GM23338 (cell line): ENCODE data around the gene COL20A1. TPM values are rescaled to one million over a fixed set of nuclear protein-coding genes. Genes with fewer than 3 reads are reported as not detected.

Experiments
- ATAC-seq: fragments of 200-7000 bp; cut with Tn5 transposase; 3 replicates; pipeline ENCODE4 v1.9.1; 2020
- DNase-seq: peaks from one replicate; pipeline ENCODE4 v3.0.0-alpha.2; 2015; ENCODE audit warnings: low spot score
- H2AFZ ChIP-seq: fragments of 200-600 bp; sonication (generic); 2 replicates; pipeline ENCODE4 v1.8.0; 2016; ENCODE audit warnings: antibody characterized with exemption, mild to moderate bottlenecking, moderate library complexity
- H3F3A ChIP-seq: fragments of 200-600 bp; sonication (generic); replicated peaks from 2 replicates; pipeline ENCODE4 v1.8.0; 2017; ENCODE audit warnings: antibody characterized with exemption, mixed run types, low read depth
- H3K27ac ChIP-seq: fragments of 200-600 bp; sonication (generic); 2 replicates; pipeline ENCODE4 v1.6.1; 2016; ENCODE audit warnings: low read depth
- H3K27me3 ChIP-seq: fragments of 200-600 bp; sonication (generic); 2 replicates; pipeline ENCODE4 v1.8.0; 2016; ENCODE audit warnings: mild to moderate bottlenecking, mixed run types, moderate library complexity; ENCODE audit not compliant: insufficient read depth
- H3K36me3 ChIP-seq: fragments of 200-600 bp; sonication (generic); 2 replicates; pipeline ENCODE4 v1.8.0; 2016; ENCODE audit warnings: mild to moderate bottlenecking; ENCODE audit not compliant: insufficient read depth
- H3K4me1 ChIP-seq: fragments of 200-600 bp; sonication (generic); 2 replicates; pipeline ENCODE4 v1.8.0; 2016; ENCODE audit warnings: mild to moderate bottlenecking, moderate library complexity; ENCODE audit not compliant: insufficient read depth
- H3K4me2 ChIP-seq: fragments of 200-600 bp; sonication (generic); 2 replicates; pipeline ENCODE4 v1.7.1; 2017; ENCODE audit warnings: mixed run types
- H3K4me3 ChIP-seq: fragments of 200-600 bp; sonication (generic); 2 replicates; pipeline ENCODE4 v1.6.1; 2016; ENCODE audit warnings: mixed run types
- H3K79me2 ChIP-seq: fragments of 200-600 bp; sonication (generic); replicated peaks from 2 replicates; pipeline ENCODE4 v1.8.0; 2017; ENCODE audit warnings: mild to moderate bottlenecking; ENCODE audit not compliant: insufficient read depth
- H3K9me2 ChIP-seq: fragments of 200-600 bp; sonication (generic); 2 replicates; pipeline ENCODE4 v1.8.0; 2017; ENCODE audit not compliant: insufficient read depth
- H4K20me1 ChIP-seq: fragments of 200-600 bp; sonication (generic); replicated peaks from 2 replicates; pipeline ENCODE4 v1.8.0; 2017; ENCODE audit warnings: mild to moderate bottlenecking; ENCODE audit not compliant: insufficient read depth
- H3K27ac Mint-ChIP-seq: 2 replicates; pipeline ENCODE4 v1.8.0; 2020; ENCODE audit warnings: inconsistent platforms, mild to moderate bottlenecking, moderate library complexity, mixed read lengths
- H3K27me3 Mint-ChIP-seq: 3 replicates; pipeline ENCODE4 v1.8.0; 2022; ENCODE audit warnings: low read depth, mild to moderate bottlenecking, moderate library complexity, mixed read lengths, inconsistent platforms; ENCODE audit not compliant: insufficient read depth, poor library complexity
- H3K36me3 Mint-ChIP-seq: 3 replicates; pipeline ENCODE4 v1.8.0; 2021; ENCODE audit warnings: low read depth, mild to moderate bottlenecking, inconsistent platforms, moderate library complexity, mixed read lengths
- H3K4me1 Mint-ChIP-seq: 3 replicates; pipeline ENCODE4 v1.8.0; 2020; ENCODE audit warnings: mild to moderate bottlenecking, inconsistent platforms, mixed read lengths
- H3K4me3 Mint-ChIP-seq: 3 replicates; pipeline ENCODE4 v1.8.0; 2021; ENCODE audit warnings: moderate library complexity, mild to moderate bottlenecking, inconsistent platforms, mixed read lengths
- H3K9me3 Mint-ChIP-seq: 3 replicates; pipeline ENCODE4 v1.8.0; 2020; ENCODE audit warnings: moderate library complexity, mild to moderate bottlenecking, inconsistent platforms, mixed read lengths
- EZH2 ChIP-seq: fragments of 200-600 bp; sonication (generic); IDR thresholded peaks from one replicate; pipeline ENCODE4 v1.8.0; 2017; ENCODE audit warnings: antibody characterized with exemption, mild to moderate bottlenecking, low read depth; ENCODE audit not compliant: unreplicated experiment
- EZH2phosphoT487 ChIP-seq: fragments of 200-600 bp; sonication (generic); IDR thresholded peaks from one replicate; pipeline ENCODE4 v1.8.1; 2018; ENCODE audit warnings: antibody characterized with exemption; ENCODE audit not compliant: unreplicated experiment
- JUNB ChIP-seq: IDR thresholded peaks from one replicate; pipeline ENCODE4 v1.6.1; 2016; ENCODE audit warnings: antibody characterized with exemption; ENCODE audit not compliant: unreplicated experiment
- NANOG ChIP-seq: IDR thresholded peaks from 2 replicates; pipeline ENCODE4 v1.6.1; 2016; ENCODE audit warnings: antibody characterized with exemption, borderline replicate concordance
- POLR2AphosphoS5 ChIP-seq: IDR thresholded peaks from 2 replicates; pipeline ENCODE4 v1.6.1; 2016; ENCODE audit warnings: antibody characterized with exemption, low read depth
- STAT1 ChIP-seq: IDR thresholded peaks from one replicate; pipeline ENCODE4 v1.6.1; 2016; ENCODE audit warnings: antibody characterized with exemption; ENCODE audit not compliant: unreplicated experiment
- ZNF114 ChIP-seq: fragments of 250-450 bp; sonication (Bioruptor Pico); IDR thresholded peaks from 2 replicates; pipeline ENCODE4 v1.5.0; 2020; ENCODE audit warnings: mild to moderate bottlenecking, moderate library complexity
- ZNF331 ChIP-seq: fragments of 250-450 bp; sonication (Bioruptor Pico); IDR thresholded peaks from 2 replicates; pipeline ENCODE4 v1.5.0; 2020; ENCODE audit warnings: low read depth, mild to moderate bottlenecking, moderate library complexity
- polyA plus RNA-seq: library from polyadenylated mRNA; unstranded; fragments of >200 nt; fragmentation: Nextera tagmentation; extraction: Ambion mirVana; gene quantifications from 2 replicates; pipeline ENCODE4 v1.2.1, GENCODE V29; 2016
- total RNA-seq: library from RNA; depleted of rRNA; stranded (reverse); fragments of >200 nt; shearing (Covaris generic); gene quantifications from 2 replicates; pipeline ENCODE4 v1.2.3, GENCODE V29; 2014
- TF ChIP-seq, protein P1 (sequence below), 2 experiments: fragments of 200-600 bp in 1 of 2; sonication (generic) in 1 of 2; conservative IDR thresholded peaks; 2 replicates each; pipeline versions ENCODE4 v1.5.1 to v1.6.1; 2016 to 2017; ENCODE audit warnings: antibody characterized with exemption in 2 of 2, low read depth in 2 of 2, mild to moderate bottlenecking in 2 of 2, moderate library complexity in 1 of 2
- TF ChIP-seq, protein P2 (sequence below): IDR thresholded peaks from 2 replicates; pipeline ENCODE4 v1.6.1; 2016; ENCODE audit warnings: antibody characterized with exemption

The COL20A1 gene
- total and polyA plus RNA-seq, 2 experiments from 2014 or later, result 0.28 to 0.79 TPM

DNA sequence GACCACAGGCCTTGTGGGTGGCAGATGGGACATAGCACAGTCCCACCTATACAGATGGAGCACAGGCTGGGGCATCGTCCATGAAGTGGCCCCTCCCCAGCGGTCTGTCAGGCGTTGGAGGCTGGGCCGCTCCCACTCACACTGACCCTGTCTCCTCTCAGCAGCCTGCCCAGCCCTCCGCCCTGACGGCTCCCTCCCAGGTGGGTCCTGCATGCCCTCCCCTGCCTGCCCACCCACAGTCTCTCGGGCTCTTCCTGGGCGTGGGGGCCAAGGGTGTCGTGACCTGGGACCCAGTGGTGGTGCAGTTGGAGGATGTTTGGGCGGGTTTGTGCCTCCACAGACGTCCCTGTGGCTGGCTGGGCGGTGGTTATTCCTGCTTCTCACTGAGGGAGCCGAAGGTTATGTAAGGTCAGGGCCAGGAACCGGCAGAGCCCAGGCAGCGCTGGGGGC is 22.3 kb downstream of the COL20A1 start:
- Histone ChIP-seq H3K4me1 (no peaks in the 10 kb centered on the region), H3K4me3 (no peak overlapping the region), H3K27ac (no peak overlapping the region), H3K4me2 (no peak overlapping the region), H4K20me1 (no peaks in the 10 kb centered on the region), H2AFZ (no peak overlapping the region), H3K27me3 (no peaks in the 10 kb centered on the region), H3F3A (no peaks in the 10 kb centered on the region), H3K9me2 (no peaks in the 10 kb centered on the region), H3K36me3 (no peaks in the 10 kb centered on the region), H3K79me2 (no peaks in the 10 kb centered on the region)
- H3K36me3 Mint-ChIP-seq, result no peaks in the 10 kb centered on the region
- peak; percentile 31 for ATAC-seq
- no peak for TF ChIP-seq POLR2AphosphoS5
- no peak for TF ChIP-seq JUNB
- no peaks in the 10 kb centered on the region for H3K4me1 Mint-ChIP-seq
- H3K4me3 Mint-ChIP-seq, result no peak overlapping the region
- H3K9me3 Mint-ChIP-seq, result no peaks in the 10 kb centered on the region
- no peaks in the 10 kb centered on the region for H3K27me3 Mint-ChIP-seq
- no peak overlapping the region for H3K27ac Mint-ChIP-seq
- DNase-seq, result no peak

DNA sequence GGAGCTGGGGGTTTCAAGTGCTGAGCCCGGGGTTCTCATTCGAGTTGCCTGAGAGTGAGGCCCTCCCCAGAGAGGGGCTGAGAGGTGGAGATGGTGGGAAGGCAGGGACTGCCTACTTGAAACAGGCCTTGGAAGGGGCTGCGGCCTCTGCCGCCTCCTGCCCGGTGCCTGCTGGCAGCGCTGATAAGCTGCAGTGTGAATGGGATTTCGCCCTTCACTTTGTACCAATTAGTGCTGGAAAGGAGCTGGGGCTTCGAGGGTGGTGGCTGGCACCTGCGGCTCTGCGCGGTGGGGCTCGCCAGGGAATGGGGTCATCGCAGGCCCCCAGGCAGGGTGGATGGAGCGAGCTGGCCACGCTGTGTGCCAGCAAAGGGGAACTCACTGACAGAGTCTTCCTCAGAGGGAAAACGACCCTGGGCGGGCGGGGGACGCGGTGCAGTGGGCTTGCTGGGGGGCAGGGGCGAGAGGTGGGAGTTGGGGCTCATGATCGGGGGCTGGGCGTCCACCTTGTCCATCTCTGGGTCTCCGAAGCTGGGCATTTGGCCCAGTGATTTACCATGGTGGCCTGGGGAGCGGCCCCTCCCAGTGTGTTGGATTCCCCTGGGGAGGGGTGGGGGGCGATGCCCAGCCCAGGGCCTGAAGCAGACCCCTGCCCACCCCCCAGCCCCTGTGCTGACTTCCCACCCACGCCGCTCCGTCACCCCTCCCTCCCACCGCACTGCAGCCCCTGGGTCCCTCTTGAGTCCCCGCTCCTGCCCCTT is 22.9 kb downstream of the COL20A1 start:
- DNase-seq, result no peak
- no peak overlapping the region for H3K27ac Mint-ChIP-seq

More for the DNA sequence above, 22.9 kb downstream of the COL20A1 start:
- Histone ChIP-seq H3K4me3 (no peak overlapping the region), H3K36me3 (no peaks in the 10 kb centered on the region), H3K4me2 (no peak overlapping the region), H3K27ac (no peak overlapping the region), H2AFZ (no peak overlapping the region), H3K4me1 (no peaks in the 10 kb centered on the region), H4K20me1 (no peaks in the 10 kb centered on the region), H3K9me2 (no peaks in the 10 kb centered on the region), H3F3A (no peaks in the 10 kb centered on the region), H3K27me3 (no peaks in the 10 kb centered on the region), H3K79me2 (no peaks in the 10 kb centered on the region)
- H3K36me3 Mint-ChIP-seq, result no peaks in the 10 kb centered on the region
- no peaks in the 10 kb centered on the region for H3K9me3 Mint-ChIP-seq
- peak; percentile 13; the same call in 2 of the 3 replicates for ATAC-seq
- no peak for TF ChIP-seq ZNF331 (CRISPR knock-in tag)
- TF ChIP-seq, protein P1, sequence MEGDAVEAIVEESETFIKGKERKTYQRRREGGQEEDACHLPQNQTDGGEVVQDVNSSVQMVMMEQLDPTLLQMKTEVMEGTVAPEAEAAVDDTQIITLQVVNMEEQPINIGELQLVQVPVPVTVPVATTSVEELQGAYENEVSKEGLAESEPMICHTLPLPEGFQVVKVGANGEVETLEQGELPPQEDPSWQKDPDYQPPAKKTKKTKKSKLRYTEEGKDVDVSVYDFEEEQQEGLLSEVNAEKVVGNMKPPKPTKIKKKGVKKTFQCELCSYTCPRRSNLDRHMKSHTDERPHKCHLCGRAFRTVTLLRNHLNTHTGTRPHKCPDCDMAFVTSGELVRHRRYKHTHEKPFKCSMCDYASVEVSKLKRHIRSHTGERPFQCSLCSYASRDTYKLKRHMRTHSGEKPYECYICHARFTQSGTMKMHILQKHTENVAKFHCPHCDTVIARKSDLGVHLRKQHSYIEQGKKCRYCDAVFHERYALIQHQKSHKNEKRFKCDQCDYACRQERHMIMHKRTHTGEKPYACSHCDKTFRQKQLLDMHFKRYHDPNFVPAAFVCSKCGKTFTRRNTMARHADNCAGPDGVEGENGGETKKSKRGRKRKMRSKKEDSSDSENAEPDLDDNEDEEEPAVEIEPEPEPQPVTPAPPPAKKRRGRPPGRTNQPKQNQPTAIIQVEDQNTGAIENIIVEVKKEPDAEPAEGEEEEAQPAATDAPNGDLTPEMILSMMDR (conservative IDR thresholded peaks at IDR 0.05; ENCODE audit: low read depth in 2 of 2), result no peak
- TF ChIP-seq EZH2phosphoT487, result no peak
- TF ChIP-seq, protein P2, sequence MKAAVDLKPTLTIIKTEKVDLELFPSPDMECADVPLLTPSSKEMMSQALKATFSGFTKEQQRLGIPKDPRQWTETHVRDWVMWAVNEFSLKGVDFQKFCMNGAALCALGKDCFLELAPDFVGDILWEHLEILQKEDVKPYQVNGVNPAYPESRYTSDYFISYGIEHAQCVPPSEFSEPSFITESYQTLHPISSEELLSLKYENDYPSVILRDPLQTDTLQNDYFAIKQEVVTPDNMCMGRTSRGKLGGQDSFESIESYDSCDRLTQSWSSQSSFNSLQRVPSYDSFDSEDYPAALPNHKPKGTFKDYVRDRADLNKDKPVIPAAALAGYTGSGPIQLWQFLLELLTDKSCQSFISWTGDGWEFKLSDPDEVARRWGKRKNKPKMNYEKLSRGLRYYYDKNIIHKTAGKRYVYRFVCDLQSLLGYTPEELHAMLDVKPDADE, result no peak
- TF ChIP-seq NANOG, result no peak
- no peak for TF ChIP-seq POLR2AphosphoS5
- no peak for TF ChIP-seq ZNF114
- no peak for TF ChIP-seq JUNB
- TF ChIP-seq STAT1, result no peak
- no peak for TF ChIP-seq EZH2
- H3K27me3 Mint-ChIP-seq, result no peaks in the 10 kb centered on the region
- no peaks in the 10 kb centered on the region for H3K4me1 Mint-ChIP-seq
- H3K4me3 Mint-ChIP-seq, result no peak overlapping the region
